ENCODE measurements around the gene EPHB2. TPM values are rescaled to one million over a fixed set of nuclear protein-coding genes. Genes with fewer than 3 reads are reported as not detected.
A peak's percentile ranks its signal among the peaks of the same experiment; 100 is the strongest.

The EPHB2 gene
- total and polyA plus RNA-seq, 2 of the 8 experiments (the other 6 are each of a cell fraction or from before 2014, with no cell fraction given) = 15.8 to 17.2 TPM

GRCh38 chr1:22661880-22662279, 48.8 kb upstream of the EPHB2 start:
- WGBS, 2 experiments (ENCODE audit: extremely low coverage in 1 of 2, insufficient coverage in 1 of 2, insufficient read length in 1 of 2, insufficient replicate concordance in 2 of 2, low coverage in 1 of 2, low lambda C conversion rate in 2 of 2, missing lambda C conversion rate in 1 of 2) = 79% methylated on average over 2 of the region's 2 CpGs; no CpG with 5 or more reads in 1 of the 2 experiments

More at GRCh38 chr1:22661880-22662279, 48.8 kb upstream of the EPHB2 start:
- no peak for DNase-seq (ENCODE audit: low read depth in 1 of 2, low spot score in 2 of 2)
- Histone ChIP-seq H3K4me3 (ENCODE audit: extremely low read depth in 1 of 4, insufficient read depth in 2 of 4, low read depth in 3 of 4, low read length in 4 of 4) (no peak overlapping the region), H3K27me3 (replicated peaks in 1 of 4; ENCODE audit: control insufficient read depth in 3 of 4, extremely low read depth in 1 of 4, insufficient read depth in 3 of 4, low read length in 3 of 4) (no peaks in the 10 kb centered on the region; a peak in 3 of 7 replicates), H2BK5ac (ENCODE audit: low read depth, low read length) (no peak overlapping the region), H4K5ac (ENCODE audit: insufficient read length, low read depth, low read length) (no peak overlapping the region), H3K9ac (replicated peaks in 1 of 4; ENCODE audit: extremely low read depth in 1 of 4, low read depth in 3 of 4, low read length in 3 of 4) (no peak overlapping the region), H3K18ac (ENCODE audit: extremely low read depth, low read length) (no peak overlapping the region), H3K36me3 (ENCODE audit: control insufficient read depth in 2 of 4, insufficient read depth in 4 of 4, low read length in 3 of 4) (no peaks in the 10 kb centered on the region), H3K9me3 (ENCODE audit: insufficient read depth in 2 of 2, low read depth in 1 of 2, low read length in 1 of 2) (no peaks in the 10 kb centered on the region), H3K23ac (ENCODE audit: insufficient read length) (no peak overlapping the region), H3K79me1 (ENCODE audit: low read depth, low read length) (no peaks in the 10 kb centered on the region), H2AFZ (ENCODE audit: low read length) (0 out of 2 replicates have a peak overlapping the region, but pooled peaks have one; percentile 83), H4K8ac (ENCODE audit: extremely low read depth, insufficient read depth, low read length) (no peak overlapping the region), H2BK20ac (ENCODE audit: low read length) (0 out of 2 replicates have a peak overlapping the region, but pooled peaks have one; percentile 21), H2BK15ac (ENCODE audit: low read length) (no peak overlapping the region), H3K79me2 (ENCODE audit: control insufficient read depth in 1 of 2, insufficient read depth in 2 of 2, low read length in 2 of 2) (no peaks in the 10 kb centered on the region), H3K27ac (ENCODE audit: low read depth, low read length) (no peak overlapping the region), H3K4me1 (replicated peaks in 1 of 4; ENCODE audit: control insufficient read depth in 3 of 4, insufficient read depth in 4 of 4, low read length in 3 of 4) (peaks cover 0 to 1% (median 0%) of the 10 kb centered on the region in 4 experiments; a peak in 1 of 7 replicates), H4K91ac (replicated peaks; ENCODE audit: insufficient read length, low read length) (no peak overlapping the region), H4K20me1 (replicated peaks in 1 of 2; ENCODE audit: control insufficient read depth in 1 of 2, insufficient read depth in 2 of 2, low read length in 2 of 2) (peaks cover 0 to 7% of the 10 kb centered on the region in 2 experiments), H2BK12ac (ENCODE audit: low read depth, low read length) (no peak overlapping the region), H2BK120ac (replicated peaks; ENCODE audit: low read depth, low read length) (no peak overlapping the region), H3K14ac (ENCODE audit: insufficient read length) (no peak overlapping the region), H2AK5ac (ENCODE audit: low read depth, low read length) (no peak overlapping the region; the same call in 1 of the 2 replicates), H3K56ac (replicated peaks; ENCODE audit: insufficient read length, low read depth, low read length) (no peak overlapping the region), H3K4ac (replicated peaks; ENCODE audit: insufficient read length, low read depth, low read length) (no peak overlapping the region), H3K23me2 (ENCODE audit: low read depth, low read length) (peaks cover 9% of the 10 kb centered on the region), H3K4me2 (ENCODE audit: insufficient read depth in 1 of 2, low read depth in 2 of 2, low read length in 2 of 2) (peak overlapping the region in 1 of 2 experiments; percentile 5; a peak in 1 of 4 replicates)
- FAIRE-seq = no peak
- ChIA-PET POLR2A (ENCODE audit: partially characterized antibody) (no interaction called here), CTCF (ENCODE audit: partially characterized antibody) (interaction anchor here (1.0 to 4.0 kb wide), 6 partner anchors 8 to 303 kb away, joined by 4 to 27 read pairs (median 5); partner anchors contain the start of genes C1QB and C1QC)
- TF ChIP-seq SIX5 (IDR thresholded peaks at IDR 0.05; ENCODE audit: low read depth, low read length) (no peak), SUZ12 (IDR thresholded peaks at IDR 0.05; ENCODE audit: low read length) (no peak), RAD21 (IDR thresholded peaks at IDR 0.05 in 1 of 2, conservative IDR thresholded peaks at IDR 0.05 in 1 of 2; ENCODE audit: low read depth in 2 of 2, low read length in 2 of 2) (no peak), BRCA1 (IDR thresholded peaks at IDR 0.05; ENCODE audit: low read depth, low read length) (no peak), MAX (IDR thresholded peaks at IDR 0.05) (no peak), ATF2 (IDR thresholded peaks at IDR 0.05; ENCODE audit: low read length) (no peak), GTF2F1 (IDR thresholded peaks at IDR 0.05; ENCODE audit: borderline replicate concordance, low read depth, low read length) (no peak), EP300 (IDR thresholded peaks at IDR 0.05; ENCODE audit: borderline replicate concordance in 1 of 2, low read depth in 2 of 2, low read length in 2 of 2) (no peak), CHD1 (IDR thresholded peaks at IDR 0.05; ENCODE audit: low read depth, low read length) (no peak), TAF1 (IDR thresholded peaks at IDR 0.05; ENCODE audit: low read depth, low read length) (no peak), TEAD4 (IDR thresholded peaks at IDR 0.05; ENCODE audit: low read depth, low read length) (no peak)
